HT1080 (cell line): ENCODE results near the gene NHLRC3. TPM values are rescaled to one million over a fixed set of nuclear protein-coding genes. Genes with fewer than 3 reads are reported as not detected.
"Not testable (repeated sequence)": the region's sequence is repeated elsewhere in the genome, so short reads cannot be mapped to it uniquely, and the experiment has no call there.

Experiments
- DNase-seq: peaks from one replicate; pipeline ENCODE4 v3.0.0-alpha.2; 2015; ENCODE audit warnings: low read depth
- polyA plus RNA-seq, 2 experiments: library from polyadenylated mRNA; depleted of rRNA; stranded (reverse); fragments of >200 nt; gene quantifications; 2 replicates each; pipeline ENCODE4 v1.2.3, GENCODE V29; 2015
- total RNA-seq: library from RNA; depleted of rRNA; stranded (reverse); fragments of >200 nt; shearing (Covaris generic); gene quantifications from 2 replicates; pipeline ENCODE4 v1.2.3, GENCODE V29; 2014; rRNA removed

NHLRC3 gene
- total RNA-seq: 4.7 and 5.4 TPM in 2 replicates
- 5.2 and 6.3 TPM in 2 replicates for polyA plus RNA-seq (2015; cell fraction: cytosol; rRNA removed)
- 23.0 and 25.7 TPM in 2 replicates for polyA plus RNA-seq (2015; cell fraction: nucleus; rRNA removed)

- DNase-seq: peak; percentile 91
Observed at GRCh38 chr13:39037880-39038568, at the start of gene NHLRC3, which contains the start of gene PROSER1. NHLRC3 (plus strand) TSS chr13:39038456; CDS start chr13:39038640, 184 bp downstream. PROSER1 (minus strand) TSS chr13:39038089; CDS start chr13:39037242, 847 bp downstream.

GRCh38 chr13:38990693-38991092 lies 47.6 kb upstream of the NHLRC3 start, which contains the start of gene STOML3:
STOML3 (minus strand) TSS chr13:38990831; CDS start chr13:38990721, 110 bp downstream.
- DNase-seq: no peak

- DNase-seq: no peak
Observed at GRCh38 chr13:38993381-38993780, 44.9 kb upstream of the NHLRC3 start.

DNA sequence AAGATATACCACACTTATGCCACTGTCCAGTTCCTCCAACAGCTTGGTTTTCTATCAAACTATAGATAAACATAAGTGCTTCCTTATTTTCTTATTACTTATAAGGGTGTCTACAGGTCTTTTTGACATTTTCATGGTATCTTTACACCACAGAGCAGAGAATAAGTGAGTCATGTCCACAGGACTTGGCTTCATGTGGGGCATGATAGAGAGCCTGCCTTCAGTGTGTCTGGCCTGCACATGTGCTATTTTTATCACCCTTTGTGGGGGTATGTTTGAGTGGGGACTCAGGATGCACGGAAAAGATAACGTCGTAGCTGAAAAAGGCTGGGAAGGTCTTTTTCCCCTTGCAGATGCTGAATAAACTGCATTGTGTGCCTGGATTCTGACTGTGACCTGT lies 39.5 kb upstream of the NHLRC3 start:
- no peak for DNase-seq

GRCh38 chr13:39006371-39007111 lies 31.7 kb upstream of the NHLRC3 start:
- not testable (repeated sequence) for DNase-seq

DNA sequence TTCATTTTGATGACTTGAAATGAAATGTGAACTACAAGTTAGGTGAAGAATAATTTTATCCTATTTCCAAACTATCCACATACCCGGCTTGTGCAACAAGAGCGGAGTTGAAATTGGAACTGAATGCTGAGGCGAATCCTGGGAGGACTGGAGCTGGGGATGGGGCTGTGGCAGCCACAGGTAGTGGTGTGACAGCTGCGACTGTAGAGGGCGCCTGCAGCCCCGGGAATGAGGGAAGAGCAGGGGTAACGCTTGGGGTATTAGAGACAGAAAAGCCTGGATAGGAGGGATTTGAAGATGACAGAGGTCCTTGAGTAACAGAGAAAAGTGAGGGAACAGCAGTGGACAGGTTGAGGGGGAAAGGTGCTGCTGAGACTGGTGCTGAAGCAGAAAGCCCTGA lies 25.6 kb upstream of the NHLRC3 start:
- no peak for DNase-seq

GRCh38 chr13:39013462-39013861 lies 24.8 kb upstream of the NHLRC3 start:
- DNase-seq: no peak

- no peak for DNase-seq
Observed at GRCh38 chr13:39016087-39016486, 22.2 kb upstream of the NHLRC3 start.

- peak; percentile 24 for DNase-seq
Observed at GRCh38 chr13:39016787-39017186, 21.5 kb upstream of the NHLRC3 start.

- no peak for DNase-seq
Observed at GRCh38 chr13:39020853-39021462, 17.3 kb upstream of the NHLRC3 start.

DNA sequence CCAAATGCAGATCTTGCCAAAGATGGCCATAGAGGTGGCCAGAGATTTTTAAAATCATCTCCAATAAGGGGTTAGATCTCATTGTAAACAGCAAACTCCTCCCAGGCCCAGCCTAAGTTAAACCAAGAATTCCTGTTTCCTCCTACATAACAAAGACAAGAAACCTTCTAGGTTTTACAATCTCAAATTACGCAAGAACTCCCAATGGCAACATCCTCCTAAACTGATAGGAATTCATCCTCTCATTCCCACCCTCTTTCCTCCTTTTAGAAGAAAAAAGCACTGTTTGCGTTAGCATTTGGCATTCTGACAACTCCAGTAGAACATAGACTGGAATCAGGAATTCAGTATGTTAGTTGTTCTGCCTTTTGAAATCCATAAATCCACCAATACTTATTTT lies 14.9 kb upstream of the NHLRC3 start:
- no peak for DNase-seq

- no peak for DNase-seq
Observed at GRCh38 chr13:39023761-39024160, 14.5 kb upstream of the NHLRC3 start.

GRCh38 chr13:39025433-39025839 lies 12.8 kb upstream of the NHLRC3 start:
- no peak for DNase-seq

DNA sequence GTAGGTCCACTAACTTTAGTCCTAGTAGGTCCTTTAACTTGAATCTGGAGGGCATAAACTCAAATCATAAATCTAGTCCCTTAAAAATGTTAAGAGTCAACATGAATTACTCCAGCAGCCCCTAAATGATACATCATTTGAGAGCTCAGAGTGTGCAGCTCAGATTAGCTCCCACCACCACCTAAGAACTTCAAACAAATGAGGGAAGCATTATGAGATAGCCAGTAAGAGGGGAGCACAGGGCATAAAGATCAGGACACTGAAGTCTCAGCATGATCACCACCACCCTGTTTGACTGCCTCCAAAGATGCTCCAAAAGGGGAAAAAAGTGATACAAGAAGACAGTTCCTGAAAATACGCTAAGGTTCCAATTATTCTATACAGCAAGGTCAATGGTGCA lies 6.1 kb upstream of the NHLRC3 start:
- no peak for DNase-seq

DNA sequence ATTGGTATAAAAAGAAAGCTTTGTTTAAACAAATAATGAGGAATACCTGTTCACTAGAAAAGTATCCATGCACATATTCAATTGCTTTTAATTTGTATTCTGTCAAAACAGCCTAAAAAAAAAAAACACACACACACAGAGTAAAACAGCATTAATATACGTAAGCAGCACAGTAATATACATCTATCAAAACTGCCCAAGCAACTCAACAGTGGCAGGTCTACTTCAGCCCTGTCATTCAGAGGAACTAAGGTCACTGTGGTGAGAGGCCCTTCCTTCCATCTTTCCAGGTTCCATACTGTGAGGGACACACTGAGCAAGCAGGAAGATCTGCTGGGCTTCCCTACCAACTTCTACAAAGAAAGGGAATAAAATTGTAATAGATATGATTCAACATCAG lies 4.2 kb upstream of the NHLRC3 start:
- DNase-seq: no peak

GRCh38 chr13:39035204-39035603 lies 3.1 kb upstream of the NHLRC3 start:
- no peak for DNase-seq

- DNase-seq: no peak
Observed at GRCh38 chr13:39035799-39036198, 2.5 kb upstream of the NHLRC3 start.

DNA sequence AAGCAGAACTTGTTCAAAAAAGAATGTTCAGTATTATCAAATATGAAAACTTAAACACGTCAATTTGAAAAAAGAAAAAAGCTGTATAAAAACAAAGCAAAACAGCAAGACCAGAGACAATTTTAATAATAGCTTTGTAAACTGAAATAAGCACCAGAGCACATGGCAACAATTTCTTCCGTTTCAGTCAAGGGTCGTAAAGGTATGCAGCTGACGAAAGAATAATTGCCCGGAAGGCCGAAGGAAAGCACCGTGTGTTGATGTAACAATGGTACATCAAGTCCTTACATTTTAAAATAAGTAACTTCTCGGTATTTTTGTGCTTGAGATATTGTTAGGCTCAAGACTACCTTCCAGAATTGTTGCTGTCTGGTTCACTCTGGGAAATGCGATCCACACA lies 2.0 kb upstream of the NHLRC3 start:
- peak; percentile 15 for DNase-seq

GRCh38 chr13:39037410-39037879 lies 811 bp upstream of the NHLRC3 start:
- no peak for DNase-seq

GRCh38 chr13:39038569-39039030 lies 344 bp downstream of the NHLRC3 start:
- DNase-seq: no peak

DNA sequence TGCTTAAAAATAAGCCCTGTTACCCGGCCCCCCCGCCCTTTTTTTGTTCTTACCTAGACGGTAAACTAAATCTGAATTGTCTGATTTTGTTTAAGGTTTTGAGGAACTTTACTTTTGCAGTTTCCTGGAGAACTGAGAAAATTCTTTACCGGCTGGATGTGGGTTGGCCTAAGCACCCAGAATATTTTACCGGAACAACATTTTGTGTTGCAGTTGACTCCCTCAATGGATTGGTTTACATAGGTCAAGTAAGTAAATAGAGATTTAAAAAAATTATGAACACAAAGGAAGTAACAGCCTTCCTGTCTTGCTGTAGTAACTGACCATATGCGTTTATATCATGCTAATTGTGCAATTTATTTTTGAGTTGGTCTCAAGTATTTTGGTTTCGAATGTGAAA lies 785 bp downstream of the NHLRC3 start:
- DNase-seq: no peak

- DNase-seq: no peak
Observed at GRCh38 chr13:39040206-39040605, 1.9 kb downstream of the NHLRC3 start.
